ENCODE data around the gene PARK7.

PARK7 gene

GRCh38 chr1:8024329-8024728, 62.8 kb downstream of the PARK7 start:
- DNase-seq (ENCODE audit: low spot score): no peak

- no peak for DNase-seq (ENCODE audit: low spot score)
Measured at GRCh38 chr1:8025061-8025670, 63.7 kb downstream of the PARK7 start.

- no peak for DNase-seq (ENCODE audit: low spot score)
Measured at GRCh38 chr1:8025671-8026144, 64.2 kb downstream of the PARK7 start.

GRCh38 chr1:8026153-8026975, 64.9 kb downstream of the PARK7 start, which contains the start of gene ERRFI1:
Gene ERRFI1 (minus strand): TSS chr1:8026309. CDS start chr1:8015619, 10,690 bp downstream.
- peak; percentile 97 for DNase-seq (ENCODE audit: low spot score)

GRCh38 chr1:8026976-8027747, 65.7 kb downstream of the PARK7 start:
- peak; percentile 42 for DNase-seq (ENCODE audit: low spot score)

- peak; percentile 50 for DNase-seq (ENCODE audit: low spot score)
Measured at GRCh38 chr1:8027748-8028570, 66.4 kb downstream of the PARK7 start.

- DNase-seq (ENCODE audit: low spot score): no peak
Measured at GRCh38 chr1:8028571-8028910, 67.0 kb downstream of the PARK7 start.

GRCh38 chr1:8031176-8031785, 69.8 kb downstream of the PARK7 start:
- no peak for DNase-seq (ENCODE audit: low spot score)

- no peak for DNase-seq (ENCODE audit: low spot score)
Measured at GRCh38 chr1:8032366-8032910, 70.9 kb downstream of the PARK7 start.

- no peak for DNase-seq (ENCODE audit: low spot score)
Measured at GRCh38 chr1:8033322-8033721, 71.8 kb downstream of the PARK7 start.

All from AG08396 (cell line).